Body of pancreas (tissue), 4 donors: ENCODE data around the gene YARS1.

Experiments used
- CTCF ChIP-seq, 7 experiments: fragments of 450-650 bp in 4 of 7; fragments of 200-600 bp in 3 of 7; sonication (generic) in 3 of 7; IDR thresholded peaks; one replicate each; pipeline ENCODE4 v1.5.1; 2016 to 2019; ENCODE audit warnings: antibody characterized with exemption in 7 of 7
- POLR2A ChIP-seq, 3 donors: fragments of 450-650 bp; IDR thresholded peaks; one replicate each; pipeline ENCODE4 v1.6.1; 2016; ENCODE audit warnings: antibody characterized with exemption in 3 of 3, mild to moderate bottlenecking in 2 of 3

GRCh38 chr1:32825181-32825580 lies 8.0 kb upstream of the YARS1 start:
- TF ChIP-seq POLR2A (IDR thresholded peaks at IDR 0.05) (no peak), CTCF (IDR thresholded peaks at IDR 0.05) (no peak)
